ENCODE results near the gene FTCD.

DNA sequence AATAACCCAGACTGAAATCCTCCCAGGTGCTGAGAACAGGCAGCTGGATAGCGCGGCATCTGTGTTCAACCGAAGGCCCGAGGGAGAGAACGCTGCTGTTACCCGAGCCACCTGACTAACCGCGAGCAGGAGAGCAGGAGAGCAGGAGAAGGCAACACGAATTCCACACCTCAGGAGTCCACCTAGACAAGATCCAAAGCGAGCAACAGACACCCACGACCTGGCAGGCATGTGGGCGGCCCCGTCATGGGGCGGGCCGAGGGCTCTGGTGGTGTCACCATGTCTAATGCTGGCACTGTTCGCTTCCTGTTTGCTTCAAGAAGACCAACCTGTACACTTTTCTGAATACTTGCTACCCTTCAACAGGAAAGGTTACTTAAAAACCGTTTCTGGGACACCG is 49.8 kb upstream of the FTCD start:
- no peak for TF ChIP-seq ZNF384 (IDR thresholded peaks at IDR 0.05; ENCODE audit: low read depth, low read length)
- TF ChIP-seq, protein P1, sequence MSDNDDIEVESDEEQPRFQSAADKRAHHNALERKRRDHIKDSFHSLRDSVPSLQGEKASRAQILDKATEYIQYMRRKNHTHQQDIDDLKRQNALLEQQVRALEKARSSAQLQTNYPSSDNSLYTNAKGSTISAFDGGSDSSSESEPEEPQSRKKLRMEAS (CRISPR knock-in tag; IDR thresholded peaks at IDR 0.05): no peak
- no peak for TF ChIP-seq NFIC (IDR thresholded peaks at IDR 0.05)
- no peak for TF ChIP-seq EGR1 (conservative IDR thresholded peaks at IDR 0.05)
- TF ChIP-seq THRAP3 (IDR thresholded peaks at IDR 0.05; ENCODE audit: borderline replicate concordance): no peak
- TF ChIP-seq POLR2A (conservative IDR thresholded peaks at IDR 0.05): no peak
- no peak for TF ChIP-seq CTBP1 (IDR thresholded peaks at IDR 0.05; ENCODE audit: borderline replicate concordance)
- TF ChIP-seq CREB1 (IDR thresholded peaks at IDR 0.05): no peak
- TF ChIP-seq CREB1 (CRISPR knock-in tag; IDR thresholded peaks at IDR 0.05): no peak
- TF ChIP-seq LEF1 (IDR thresholded peaks at IDR 0.05): no peak
